ENCODE results near the gene LRTM2. TPM values are rescaled to one million over a fixed set of nuclear protein-coding genes. Genes with fewer than 3 reads are reported as not detected.

LRTM2 gene
- total RNA-seq, 2 experiments from 2014 or later, result not detected

DNA sequence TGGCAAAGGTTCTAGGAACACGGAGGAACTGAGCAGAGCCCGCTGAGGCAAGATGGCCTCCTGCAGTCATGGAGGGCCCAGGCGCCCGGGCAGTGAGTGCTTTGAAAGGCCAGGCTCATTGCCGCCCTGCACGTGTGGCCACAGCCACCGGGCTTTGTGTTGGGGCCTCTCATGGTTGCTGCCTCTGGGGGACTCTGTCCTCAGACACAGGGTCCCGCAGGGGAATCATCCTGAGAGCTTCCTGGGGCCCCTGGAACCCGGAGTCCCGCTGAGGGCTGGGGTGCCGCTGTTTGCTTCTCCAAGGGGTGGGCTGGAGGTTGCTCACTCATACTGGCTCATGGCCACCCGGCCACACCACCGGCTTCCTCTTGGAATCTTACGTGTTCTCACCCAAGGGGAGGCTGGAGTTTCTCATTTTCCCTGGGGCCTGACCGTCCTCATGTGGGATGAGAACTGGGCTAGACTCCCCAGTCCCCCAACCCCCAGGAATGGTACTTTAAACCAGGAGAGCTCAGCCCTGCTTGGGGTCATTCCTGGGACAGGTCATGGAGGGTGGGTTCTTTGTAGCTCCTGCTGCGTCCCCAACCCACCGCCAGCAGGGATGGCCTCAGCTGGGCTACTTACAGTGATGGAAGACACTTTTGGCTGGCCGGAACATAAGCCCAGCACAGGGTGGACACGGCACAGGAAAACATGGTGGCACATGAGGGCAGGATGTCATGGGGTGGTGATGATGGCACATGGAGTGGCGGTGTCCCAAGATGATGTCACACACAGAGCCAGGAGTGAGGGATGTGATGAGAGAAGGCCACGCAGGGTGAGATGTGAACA lies 21.1 kb upstream of the LRTM2 start:
- Mint-ChIP-seq H3K27me3 (ENCODE audit: low read depth) (no peaks in the 10 kb centered on the region), H3K36me3 (ENCODE audit: low read depth) (no peaks in the 10 kb centered on the region), H3K9me3 (no peaks in the 10 kb centered on the region), H3K4me1 (ENCODE audit: low read depth) (peaks cover 4% of the 10 kb centered on the region), H3K27ac (no peak overlapping the region), H3K4me3 (no peak overlapping the region)
- CTCF ChIA-PET, result interaction anchor here (1.5 to 4.4 kb wide), 2 partner anchors 141 to 146 kb away, joined by 5 to 21 read pairs; no protein-coding TSS in a partner anchor
- no peak for DNase-seq
- intact Hi-C loops (cut with micrococcal nuclease), result no loop called here

DNA sequence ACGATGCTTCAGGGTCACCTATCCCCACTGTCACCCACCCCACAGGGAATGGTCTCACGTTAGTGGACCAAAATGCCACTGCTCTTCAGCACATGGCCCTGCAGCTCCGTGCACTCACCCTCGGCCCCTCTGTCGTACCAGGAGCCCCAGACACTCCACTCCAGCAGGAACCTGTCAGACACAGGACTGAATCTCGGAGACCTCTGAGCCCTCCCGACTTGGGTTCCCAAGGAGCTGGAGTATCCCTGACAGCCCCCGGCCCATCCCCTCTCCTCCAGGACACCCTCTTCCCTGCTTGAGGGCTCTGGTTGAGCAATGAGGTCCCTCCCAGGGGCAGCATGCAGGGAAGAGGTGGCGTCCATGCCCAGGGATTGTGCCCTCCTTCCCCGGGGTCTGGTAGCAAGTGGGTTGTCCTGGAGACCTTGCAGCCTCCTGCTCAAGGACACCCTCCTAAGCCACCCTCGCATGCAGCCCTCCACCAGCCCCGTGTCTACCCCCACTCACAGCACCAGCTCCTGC lies 20.4 kb upstream of the LRTM2 start:
- no peaks in the 10 kb centered on the region for H3K36me3 Mint-ChIP-seq (ENCODE audit: low read depth)
- H3K9me3 Mint-ChIP-seq, result no peaks in the 10 kb centered on the region
- DNase-seq, result no peak
- H3K27ac Mint-ChIP-seq, result no peak overlapping the region
- H3K4me1 Mint-ChIP-seq (ENCODE audit: low read depth), result peaks cover 10% of the 10 kb centered on the region
- H3K27me3 Mint-ChIP-seq (ENCODE audit: low read depth), result no peaks in the 10 kb centered on the region
- intact Hi-C loops (cut with micrococcal nuclease), result no loop called here
- H3K4me3 Mint-ChIP-seq, result no peak overlapping the region
- CTCF ChIA-PET, result interaction anchor here (4.4 kb wide), 1 partner anchor 140 kb away, joined by 21 read pairs; no protein-coding TSS in a partner anchor

- no peak overlapping the region for H3K4me3 Mint-ChIP-seq
- intact Hi-C loops (cut with micrococcal nuclease), result no loop called here
- H3K4me1 Mint-ChIP-seq (ENCODE audit: low read depth), result peaks cover 8% of the 10 kb centered on the region
- no peak overlapping the region for H3K27ac Mint-ChIP-seq
- CTCF ChIA-PET, result interaction anchor here (4.4 kb wide), 1 partner anchor 139 kb away, joined by 21 read pairs; no protein-coding TSS in a partner anchor
- H3K36me3 Mint-ChIP-seq (ENCODE audit: low read depth), result no peaks in the 10 kb centered on the region
- no peaks in the 10 kb centered on the region for H3K27me3 Mint-ChIP-seq (ENCODE audit: low read depth)
- H3K9me3 Mint-ChIP-seq, result no peaks in the 10 kb centered on the region
- no peak for DNase-seq
Observed at GRCh38 chr12:1800401-1801302, 19.7 kb upstream of the LRTM2 start.

GRCh38 chr12:1801303-1801975 lies 18.9 kb upstream of the LRTM2 start:
- CTCF ChIA-PET, result interaction anchor here (4.4 kb wide), 1 partner anchor 138 kb away, joined by 21 read pairs; no protein-coding TSS in a partner anchor
- H3K4me1 Mint-ChIP-seq (ENCODE audit: low read depth), result peaks cover 6% of the 10 kb centered on the region
- intact Hi-C loops (cut with micrococcal nuclease), result no loop called here
- no peaks in the 10 kb centered on the region for H3K9me3 Mint-ChIP-seq
- H3K36me3 Mint-ChIP-seq (ENCODE audit: low read depth), result no peaks in the 10 kb centered on the region
- DNase-seq, result no peak
- no peak overlapping the region for H3K4me3 Mint-ChIP-seq
- no peaks in the 10 kb centered on the region for H3K27me3 Mint-ChIP-seq (ENCODE audit: low read depth)
- no peak overlapping the region for H3K27ac Mint-ChIP-seq

DNA sequence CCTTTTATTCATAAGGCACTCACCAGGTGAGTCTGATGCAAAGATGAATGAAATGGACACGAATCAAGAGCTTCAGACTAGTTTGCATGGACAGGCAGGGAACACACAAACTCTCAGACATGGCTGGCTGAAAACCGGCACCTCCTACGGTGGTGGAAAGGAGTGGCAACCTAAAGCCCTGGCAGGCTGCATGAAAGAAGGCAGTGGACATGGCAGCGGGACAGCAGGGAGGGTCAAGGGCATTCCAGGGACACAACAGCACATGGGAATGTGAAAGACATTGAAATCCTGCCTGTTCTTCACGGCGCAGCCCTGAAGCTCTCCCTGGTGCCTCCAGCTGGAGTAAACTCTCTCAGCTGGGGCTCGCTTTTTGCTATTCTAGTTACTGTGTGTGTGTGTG lies 16.6 kb upstream of the LRTM2 start:
- H3K9me3 Mint-ChIP-seq, result no peaks in the 10 kb centered on the region

GRCh38 chr12:1804545-1805332 lies 15.6 kb upstream of the LRTM2 start:
- intact Hi-C loops (cut with micrococcal nuclease), result loop anchor here (1.0 kb wide), 1 partner anchor 8 kb away; no protein-coding TSS in a partner anchor
- Mint-ChIP-seq H3K27me3 (ENCODE audit: low read depth) (no peaks in the 10 kb centered on the region), H3K4me1 (ENCODE audit: low read depth) (peaks cover 6% of the 10 kb centered on the region), H3K4me3 (peak overlapping the region; percentile 20), H3K27ac (peak overlapping the region; percentile 74), H3K9me3 (no peaks in the 10 kb centered on the region), H3K36me3 (ENCODE audit: low read depth) (no peaks in the 10 kb centered on the region)
- CTCF ChIA-PET, result interaction anchor here (0.8 to 1.0 kb wide), 2 partner anchors 14 to 135 kb away, joined by 3 to 5 read pairs; no protein-coding TSS in a partner anchor
- DNase-seq, result peak; percentile 95

More for the DNA sequence above, 16.6 kb upstream of the LRTM2 start:
- CTCF ChIA-PET, result interaction anchor here (0.8 kb wide), 1 partner anchor 136 kb away, joined by 3 read pairs; no protein-coding TSS in a partner anchor
- Mint-ChIP-seq H3K27ac (no peak overlapping the region), H3K4me1 (ENCODE audit: low read depth) (peaks cover 6% of the 10 kb centered on the region), H3K36me3 (ENCODE audit: low read depth) (no peaks in the 10 kb centered on the region), H3K27me3 (ENCODE audit: low read depth) (no peaks in the 10 kb centered on the region), H3K4me3 (no peak overlapping the region)
- no peak for DNase-seq
- intact Hi-C loops (cut with micrococcal nuclease), result loop anchor here (1.0 kb wide), 1 partner anchor 7 kb away; no protein-coding TSS in a partner anchor

DNA sequence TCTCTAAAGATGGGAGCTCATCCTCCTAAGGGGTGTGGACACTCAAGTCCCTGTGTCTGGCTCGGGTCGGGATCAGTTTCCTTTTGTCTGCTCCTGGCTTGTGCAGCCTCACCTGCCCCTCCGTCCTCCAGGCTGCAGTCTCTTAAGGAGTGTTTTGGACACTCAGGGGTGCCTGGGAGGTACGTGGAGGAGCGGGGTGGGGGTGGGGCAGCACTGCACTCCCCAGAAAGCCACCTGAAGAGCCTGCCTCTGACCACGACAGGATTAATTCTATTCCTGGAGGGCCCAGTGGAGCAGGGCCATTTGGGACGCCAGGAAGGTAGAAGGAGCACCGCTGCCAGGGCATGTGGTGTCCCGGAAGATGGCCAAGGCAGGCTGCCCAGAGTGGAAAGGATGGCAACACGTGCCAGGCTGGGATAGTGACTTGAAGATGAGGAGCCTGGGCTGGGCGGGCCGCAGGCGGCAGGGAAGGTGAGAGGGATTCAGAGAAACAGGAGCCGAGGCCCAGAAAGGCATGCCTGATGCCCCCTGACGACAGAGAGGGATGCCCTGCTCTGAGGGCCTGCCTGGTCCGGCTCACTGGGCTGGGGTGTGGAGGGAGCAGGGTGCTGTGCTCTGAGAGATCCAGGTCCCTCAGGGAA lies 14.8 kb upstream of the LRTM2 start:
- Mint-ChIP-seq H3K4me3 (no peak overlapping the region), H3K36me3 (ENCODE audit: low read depth) (no peaks in the 10 kb centered on the region), H3K27me3 (ENCODE audit: low read depth) (no peaks in the 10 kb centered on the region), H3K27ac (no peak overlapping the region), H3K4me1 (ENCODE audit: low read depth) (peaks cover 7% of the 10 kb centered on the region), H3K9me3 (no peaks in the 10 kb centered on the region)
- no peak for DNase-seq
- CTCF ChIA-PET, result interaction anchor here (0.7 kb wide), 1 partner anchor 134 kb away, joined by 4 read pairs; no protein-coding TSS in a partner anchor
- intact Hi-C loops (cut with micrococcal nuclease), result no loop called here

DNA sequence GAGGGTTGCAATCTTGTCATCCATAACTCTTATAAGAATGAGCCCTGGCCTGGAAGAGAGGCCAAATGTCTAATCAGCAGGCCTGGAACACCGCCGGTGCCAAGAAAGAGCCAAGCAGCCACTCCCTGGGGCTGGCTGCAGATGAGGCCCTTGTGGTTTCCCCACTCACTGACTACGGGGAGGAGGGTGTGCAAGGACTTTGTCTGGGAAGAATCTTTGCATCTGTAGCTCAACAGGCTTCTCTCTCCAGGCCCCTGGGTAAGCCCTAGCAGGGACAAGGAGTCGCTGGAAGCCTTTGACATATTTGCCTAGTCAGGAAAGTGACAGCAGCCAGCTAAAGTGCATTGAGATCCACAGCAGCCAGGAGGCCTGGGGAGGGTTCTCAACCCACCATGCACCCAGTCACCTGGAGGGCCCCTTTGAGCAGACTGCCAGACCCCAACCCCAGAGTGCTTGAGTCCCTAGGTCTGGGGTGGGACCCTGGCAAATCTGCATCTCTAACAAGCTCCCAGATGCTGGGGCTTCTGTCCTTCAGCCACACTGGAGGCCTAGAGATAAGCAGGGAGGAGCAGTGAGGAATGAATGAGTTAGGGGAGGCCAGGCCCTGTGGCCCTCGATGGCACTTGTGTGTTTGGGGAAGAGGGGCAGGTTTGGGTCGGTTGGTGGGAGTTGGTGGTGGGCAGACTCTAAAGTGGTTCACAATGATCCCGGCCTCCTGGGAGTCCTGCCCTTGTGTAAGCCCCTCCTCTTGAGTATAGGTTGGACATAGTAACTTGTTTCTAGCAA lies 13.9 kb upstream of the LRTM2 start:
- no peaks in the 10 kb centered on the region for H3K9me3 Mint-ChIP-seq
- H3K27me3 Mint-ChIP-seq (ENCODE audit: low read depth), result no peaks in the 10 kb centered on the region
- CTCF ChIA-PET, result interaction anchor here (0.7 kb wide), 1 partner anchor 133 kb away, joined by 4 read pairs; no protein-coding TSS in a partner anchor

DNA sequence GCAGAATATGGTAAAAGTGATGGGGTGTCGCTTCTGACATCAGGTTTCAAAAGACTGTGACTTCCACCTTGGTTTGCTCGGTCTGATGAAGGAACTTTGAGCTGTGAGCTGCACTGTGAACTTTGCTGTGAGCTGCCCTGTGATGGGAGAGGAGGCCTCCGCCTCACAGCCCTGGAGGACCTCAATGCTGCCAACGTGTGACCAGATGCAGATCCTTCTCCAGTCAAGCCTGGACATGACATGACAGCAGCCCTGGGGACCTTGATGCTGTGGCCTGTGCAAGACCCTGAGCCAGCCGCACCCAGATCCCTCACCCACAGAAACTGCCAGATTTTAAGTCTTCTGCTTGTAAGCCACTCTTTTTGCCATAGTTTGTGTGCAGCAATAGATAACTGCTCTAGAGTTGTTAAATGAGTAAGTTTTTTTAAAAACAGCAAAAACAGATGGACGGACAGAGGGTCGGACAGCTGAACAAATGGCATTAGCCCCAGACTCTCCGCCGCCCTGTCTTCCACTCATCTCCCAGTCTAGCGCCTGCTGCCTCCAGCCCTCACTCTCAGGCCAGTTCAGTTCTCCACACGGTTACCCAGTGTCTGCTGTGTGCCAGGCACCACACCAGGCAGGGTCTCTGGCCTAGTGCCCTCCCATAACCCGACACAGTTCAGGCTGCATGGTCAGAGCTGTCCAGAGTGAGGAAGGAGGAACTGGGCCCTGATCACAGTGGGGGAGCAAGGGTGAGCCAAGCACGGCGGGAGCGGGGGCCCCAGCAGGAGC lies 13.1 kb upstream of the LRTM2 start:
- no peaks in the 10 kb centered on the region for H3K36me3 Mint-ChIP-seq (ENCODE audit: low read depth)
- H3K4me3 Mint-ChIP-seq, result no peak overlapping the region
- peaks cover 9% of the 10 kb centered on the region for H3K4me1 Mint-ChIP-seq (ENCODE audit: low read depth)
- H3K27ac Mint-ChIP-seq, result no peak overlapping the region
- no peaks in the 10 kb centered on the region for H3K9me3 Mint-ChIP-seq
- CTCF ChIA-PET, result no interaction called here
- no peak for DNase-seq
- intact Hi-C loops (cut with micrococcal nuclease), result no loop called here
- H3K27me3 Mint-ChIP-seq (ENCODE audit: low read depth), result no peaks in the 10 kb centered on the region

More for the DNA sequence above, 13.9 kb upstream of the LRTM2 start:
- Mint-ChIP-seq H3K4me3 (no peak overlapping the region), H3K4me1 (ENCODE audit: low read depth) (peaks cover 9% of the 10 kb centered on the region), H3K27ac (no peak overlapping the region), H3K36me3 (ENCODE audit: low read depth) (no peaks in the 10 kb centered on the region)
- no peak for DNase-seq
- intact Hi-C loops (cut with micrococcal nuclease), result no loop called here
